Kidney capillary endothelial cell (primary cell): Measurements from ENCODE around the gene TNIK.
"Not testable (repeated sequence)": the region's sequence is repeated elsewhere in the genome, so short reads cannot be mapped to it uniquely, and the experiment has no call there.

Source experiments
- DNase-seq: peaks from one replicate; pipeline ENCODE4 v3.0.0-alpha.2; 2018; ENCODE audit warnings: low spot score

Gene TNIK

GRCh38 chr3:171126478-171127209 lies 333.6 kb downstream of the TNIK start:
- no peak for DNase-seq

DNA sequence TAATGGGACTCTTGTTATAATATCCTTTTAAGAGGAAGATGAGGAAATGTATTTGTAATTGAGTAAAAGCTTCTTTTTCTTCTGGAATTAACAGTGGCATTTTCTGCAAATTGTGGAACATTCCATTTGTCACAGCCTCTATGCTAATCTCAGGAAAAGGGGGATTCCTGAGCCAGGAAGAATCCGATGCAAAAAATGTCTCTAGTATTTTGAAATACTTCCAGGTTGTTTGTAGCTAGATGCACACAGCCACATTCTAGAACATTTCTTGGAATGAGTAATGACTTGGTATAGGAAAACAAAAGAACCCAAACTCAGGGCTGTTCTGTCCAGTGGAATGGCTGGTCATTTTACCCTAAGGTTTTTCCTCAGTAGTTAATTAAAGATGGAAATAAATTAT lies 335.2 kb downstream of the TNIK start:
- DNase-seq: no peak

GRCh38 chr3:171123915-171124314 lies 336.3 kb downstream of the TNIK start:
- DNase-seq: no peak

DNA sequence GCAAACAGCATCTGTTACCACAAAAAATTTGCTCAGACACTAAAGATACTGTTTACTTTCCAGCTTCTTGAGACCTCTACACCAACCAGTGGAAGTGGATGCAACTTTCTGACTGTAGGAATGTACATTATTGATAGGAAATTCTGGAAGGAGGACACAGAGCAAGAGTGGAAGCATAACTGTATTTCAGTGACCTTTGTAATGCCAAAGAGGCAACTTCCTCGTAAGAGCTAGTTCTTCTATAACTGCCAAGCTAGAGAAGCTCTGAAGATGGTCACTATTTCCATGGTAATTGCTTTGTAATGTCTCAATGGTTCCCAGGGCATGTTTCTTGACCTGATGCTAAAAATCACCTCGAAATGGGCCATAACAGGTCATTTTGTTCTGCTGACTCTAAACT lies 337.3 kb downstream of the TNIK start:
- DNase-seq: no peak

- DNase-seq: no peak
Measured at GRCh38 chr3:171122240-171122639, 338.0 kb downstream of the TNIK start.

DNA sequence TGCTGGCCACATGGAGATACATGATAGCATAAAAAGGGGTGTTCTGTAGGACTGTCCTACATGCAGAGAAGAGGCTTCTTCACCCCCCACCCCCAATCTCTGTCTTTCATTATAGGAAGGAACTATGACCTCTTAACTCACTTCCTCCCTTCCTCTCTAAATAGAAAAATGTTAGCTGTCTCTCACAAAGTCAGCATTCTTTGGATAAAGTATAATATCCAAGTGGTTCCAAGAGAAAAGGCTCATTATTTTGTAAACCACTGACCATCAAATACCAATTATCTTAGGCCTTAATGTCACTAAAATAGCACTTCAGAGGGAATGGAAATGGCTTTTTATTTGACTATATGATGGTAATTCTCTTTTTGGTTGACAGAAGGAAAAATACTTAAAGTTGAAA lies 338.4 kb downstream of the TNIK start:
- no peak for DNase-seq

GRCh38 chr3:171119402-171119801 lies 340.8 kb downstream of the TNIK start:
- DNase-seq: not testable (repeated sequence)

DNA sequence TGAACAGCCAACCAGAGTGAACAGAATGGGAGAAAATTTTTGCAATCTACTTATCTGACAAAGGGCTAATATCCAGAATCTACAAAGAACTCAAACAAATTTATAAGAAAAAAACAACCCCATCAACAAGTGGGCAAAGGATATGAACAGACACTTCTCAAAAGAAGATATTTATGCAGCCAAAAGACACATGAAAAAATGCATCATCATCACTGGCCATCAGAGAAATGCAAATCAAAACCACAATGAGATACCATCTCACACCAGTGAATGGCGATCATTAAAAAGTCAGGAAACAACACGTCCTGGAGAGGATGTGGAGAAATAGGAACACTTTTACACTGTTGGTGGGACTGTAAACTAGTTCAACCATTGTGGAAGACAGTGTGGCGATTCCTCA lies 341.2 kb downstream of the TNIK start:
- not testable (repeated sequence) for DNase-seq

- no peak for DNase-seq
Measured at GRCh38 chr3:171116824-171117395, 343.3 kb downstream of the TNIK start.

- DNase-seq: peak; percentile 38
Measured at GRCh38 chr3:171116365-171116764, 343.8 kb downstream of the TNIK start.

DNA sequence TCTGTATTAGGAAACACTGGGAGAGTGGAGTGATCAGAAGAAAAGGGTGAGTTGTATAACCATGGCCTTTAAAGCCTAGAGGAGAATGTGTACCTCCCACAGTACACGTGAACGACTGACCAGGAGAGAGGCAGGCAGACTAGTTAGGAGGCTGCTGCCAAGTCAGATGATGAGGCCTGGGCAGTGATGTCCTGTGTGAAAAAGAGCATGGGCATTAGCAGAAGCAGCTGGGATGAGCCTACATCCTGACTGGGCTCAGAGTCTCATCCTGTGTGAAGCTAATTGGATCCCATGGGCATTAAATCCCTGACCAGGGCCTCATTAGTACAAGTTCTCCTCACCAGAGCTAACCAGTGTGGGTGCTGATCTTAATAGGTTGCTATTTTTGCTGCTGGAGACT lies 344.5 kb downstream of the TNIK start:
- DNase-seq: no peak

- no peak for DNase-seq
Measured at GRCh38 chr3:171113716-171114115, 346.5 kb downstream of the TNIK start.

- no peak for DNase-seq
Measured at GRCh38 chr3:171110715-171111114, 349.5 kb downstream of the TNIK start.

DNA sequence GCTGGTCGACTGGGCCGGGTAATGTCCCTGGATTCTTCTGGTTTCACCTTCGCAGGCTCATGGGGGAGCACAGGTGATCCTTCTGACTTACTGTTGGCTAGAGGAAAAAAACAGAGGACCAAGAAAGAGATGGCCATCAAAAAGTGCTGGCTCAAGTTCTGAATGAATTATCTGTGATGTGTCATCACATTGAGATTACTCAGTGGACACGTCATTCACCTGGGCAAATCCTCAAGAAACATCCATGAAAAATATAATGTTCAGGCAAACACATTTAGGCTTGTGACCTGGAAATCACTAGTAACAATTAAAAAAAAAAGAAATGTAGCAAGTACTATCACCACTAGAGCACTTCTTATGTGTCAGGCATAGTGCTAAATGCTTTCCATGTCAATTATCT lies 352.1 kb downstream of the TNIK start:
- no peak for DNase-seq

GRCh38 chr3:171103185-171103584 lies 357.0 kb downstream of the TNIK start:
- no peak for DNase-seq

- peak; percentile 29 for DNase-seq
Measured at GRCh38 chr3:171101982-171102641, 358.1 kb downstream of the TNIK start.

DNA sequence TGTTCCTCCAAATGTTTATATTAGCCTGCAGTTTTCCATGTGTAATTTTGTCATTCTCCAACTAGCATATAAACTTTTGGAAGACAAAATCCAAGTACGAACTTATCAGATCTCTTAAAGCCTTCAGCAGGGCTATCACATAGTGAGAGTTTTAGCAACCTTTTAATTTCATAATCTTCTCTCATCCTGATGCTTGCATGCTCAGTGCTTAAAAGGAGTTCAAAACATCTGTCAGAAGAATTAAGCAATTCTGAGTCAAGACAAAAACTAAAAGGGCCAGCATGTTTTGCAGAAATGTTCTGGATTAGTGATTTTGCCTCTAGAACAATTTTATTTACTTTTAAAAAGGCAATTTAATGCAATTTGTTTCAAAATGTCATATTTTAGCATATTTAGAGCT lies 360.3 kb downstream of the TNIK start:
- no peak for DNase-seq

DNA sequence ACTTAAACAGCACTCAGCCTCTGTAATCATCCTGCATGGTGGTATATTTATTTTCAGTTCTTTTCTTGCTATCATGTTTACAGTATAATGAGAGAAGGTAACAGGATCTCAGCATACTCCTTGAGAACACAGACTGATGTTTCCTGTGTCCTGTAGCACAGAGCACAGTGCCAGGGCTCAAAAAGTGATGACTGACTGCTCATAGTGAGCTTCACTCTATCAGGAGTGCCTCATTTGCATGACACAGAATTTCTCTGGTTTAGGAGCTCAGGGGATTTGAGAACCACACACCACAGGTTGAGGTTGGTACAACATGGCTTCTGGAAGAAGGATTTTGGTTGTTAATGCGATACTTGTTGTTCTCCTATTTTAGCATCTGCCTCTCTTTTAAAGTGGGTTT lies 365.1 kb downstream of the TNIK start:
- DNase-seq: no peak

- no peak for DNase-seq
Measured at GRCh38 chr3:171094411-171094810, 365.8 kb downstream of the TNIK start.

- DNase-seq: no peak
Measured at GRCh38 chr3:171093462-171093861, 366.7 kb downstream of the TNIK start.

DNA sequence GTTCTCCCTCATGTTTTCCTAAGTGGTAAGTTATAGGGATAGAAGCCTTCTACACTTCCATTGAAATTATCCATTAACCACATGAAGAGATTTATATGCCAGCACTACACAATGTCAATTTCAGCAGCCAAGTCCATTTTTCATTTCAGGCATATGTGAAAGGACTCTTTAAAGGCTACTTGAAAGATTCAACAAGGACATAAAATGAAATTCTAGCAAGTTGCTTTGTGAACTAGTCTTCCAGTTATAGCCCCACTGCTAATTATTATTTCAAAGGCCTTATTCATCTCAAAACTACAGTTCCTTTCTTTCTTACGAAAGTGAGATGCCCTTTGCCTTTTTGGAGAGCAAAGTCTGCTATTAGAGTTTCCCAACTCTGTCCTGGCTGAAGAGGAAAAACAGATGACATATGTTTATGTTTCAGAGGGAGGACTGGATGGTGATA lies 367.7 kb downstream of the TNIK start:
- no peak for DNase-seq

- DNase-seq: no peak
Measured at GRCh38 chr3:171090321-171090720, 369.9 kb downstream of the TNIK start.

DNA sequence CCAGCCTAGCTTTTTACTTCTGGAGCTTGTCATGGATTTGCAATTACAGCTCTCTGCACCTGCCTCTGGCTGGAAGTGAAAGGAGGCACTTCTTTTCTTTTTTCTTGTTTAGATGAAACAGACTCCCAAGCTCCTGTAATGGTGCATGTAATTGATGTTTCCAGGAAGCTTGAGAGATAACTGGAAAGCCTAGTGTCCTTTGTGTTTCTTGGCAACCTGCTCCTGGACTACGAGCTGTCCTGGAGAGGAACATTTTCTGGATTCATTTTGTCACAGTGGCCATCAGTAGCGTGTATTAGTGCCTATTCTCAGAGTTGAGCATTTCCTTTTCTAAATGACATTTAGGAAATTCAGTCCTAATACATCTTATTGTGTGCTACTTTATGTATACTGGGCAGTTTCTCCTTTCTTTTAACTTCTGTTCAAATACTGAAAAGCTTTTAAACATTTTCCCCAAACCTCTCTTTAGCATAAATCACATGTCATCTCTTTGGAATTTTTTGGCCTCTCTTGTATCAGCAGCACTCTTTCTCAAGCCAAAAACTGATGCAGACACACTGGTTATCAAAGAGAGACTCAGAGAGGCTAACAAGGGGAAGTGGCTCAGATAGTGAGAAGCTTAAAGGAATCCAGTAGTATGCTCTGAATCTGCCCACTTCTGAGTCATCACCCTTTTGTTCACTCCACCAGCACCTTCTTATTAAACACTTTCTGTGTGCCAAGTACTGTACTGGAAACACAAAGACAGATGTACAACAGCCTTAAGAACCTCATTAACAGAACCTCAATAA lies 371.0 kb downstream of the TNIK start:
- peak; percentile 53 for DNase-seq
